ENCODE results near the gene RAB11A. TPM values are rescaled to one million over a fixed set of nuclear protein-coding genes. Genes with fewer than 3 reads are reported as not detected.

The RAB11A gene
- 71.7 TPM for total RNA-seq

DNA sequence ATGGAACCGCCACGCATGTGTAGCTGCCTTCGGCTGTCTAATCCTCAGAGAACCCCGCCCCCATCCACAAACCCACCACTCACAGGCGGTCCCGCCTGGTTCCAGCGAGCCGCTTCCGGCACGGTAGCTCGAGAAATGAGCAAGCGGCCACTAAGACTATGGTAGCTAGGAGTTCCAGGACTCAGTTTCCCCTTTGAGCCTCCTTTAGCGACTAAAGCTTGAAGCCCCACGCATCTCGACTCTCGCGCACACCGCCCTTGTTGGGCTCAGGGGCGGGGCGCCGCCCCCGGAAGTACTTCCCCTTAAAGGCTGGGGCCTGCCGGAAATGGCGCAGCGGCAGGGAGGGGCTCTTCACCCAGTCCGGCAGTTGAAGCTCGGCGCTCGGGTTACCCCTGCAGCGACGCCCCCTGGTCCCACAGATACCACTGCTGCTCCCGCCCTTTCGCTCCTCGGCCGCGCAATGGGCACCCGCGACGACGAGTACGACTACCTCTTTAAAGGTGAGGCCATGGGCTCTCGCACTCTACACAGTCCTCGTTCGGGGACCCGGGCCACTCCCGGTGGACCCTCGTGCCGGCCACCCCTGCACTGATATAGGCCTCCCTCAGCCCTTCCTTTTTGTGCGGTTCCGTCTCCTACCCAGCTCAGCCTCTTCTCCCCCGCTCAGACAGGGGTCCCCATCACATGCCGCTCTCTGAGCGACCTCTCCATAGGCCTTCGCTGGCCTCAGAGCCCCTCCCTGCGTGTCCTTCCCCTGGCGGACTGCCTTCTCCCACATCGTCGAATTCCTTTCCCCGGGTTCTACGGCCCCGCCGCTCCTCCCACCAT lies at the start of gene RAB11A:
Gene RAB11A (plus strand): TSS at position 366 of the 828 bp plus-strand sequence. CDS start 95 bp downstream, at position 461.
- DNase-seq = peak; percentile 97

DNA sequence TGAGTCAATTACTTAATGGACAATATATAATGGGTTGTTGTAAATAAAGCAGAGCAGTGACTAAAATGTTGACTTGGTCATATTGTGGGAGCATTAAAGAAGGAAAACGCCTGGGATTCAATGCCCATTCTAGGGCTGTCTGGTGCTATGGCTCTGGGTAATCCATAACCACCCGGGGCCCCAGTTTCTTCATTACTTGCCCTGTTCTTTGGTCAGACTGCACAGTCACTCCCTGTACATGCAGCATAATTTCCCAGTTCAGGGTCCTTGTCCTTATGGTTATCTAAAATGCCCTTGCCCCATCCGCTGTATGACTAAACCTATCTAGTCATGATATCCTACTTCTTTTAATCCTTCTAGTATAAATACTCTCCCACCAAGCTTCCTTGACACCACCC lies 49.7 kb upstream of the RAB11A start:
- no peak for DNase-seq

DNA sequence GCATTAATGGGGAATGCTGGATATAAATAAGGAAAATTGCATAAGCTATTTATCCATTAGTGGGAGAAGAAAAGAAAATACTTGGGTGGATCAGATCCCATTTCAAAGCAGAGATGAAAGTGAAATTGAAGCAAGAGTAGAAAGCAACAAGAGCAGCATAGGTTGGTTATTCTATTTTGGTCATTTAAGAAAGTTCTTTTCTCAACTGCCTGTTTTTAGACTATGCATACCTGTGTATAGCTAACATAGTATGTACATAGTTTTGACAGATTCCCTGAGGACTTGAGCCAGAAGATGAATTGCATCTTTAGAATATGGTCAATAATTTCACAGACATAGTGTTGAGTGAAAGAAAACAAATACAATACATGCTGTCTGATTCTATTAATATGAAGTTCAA lies 48.2 kb upstream of the RAB11A start:
- no peak for DNase-seq

DNA sequence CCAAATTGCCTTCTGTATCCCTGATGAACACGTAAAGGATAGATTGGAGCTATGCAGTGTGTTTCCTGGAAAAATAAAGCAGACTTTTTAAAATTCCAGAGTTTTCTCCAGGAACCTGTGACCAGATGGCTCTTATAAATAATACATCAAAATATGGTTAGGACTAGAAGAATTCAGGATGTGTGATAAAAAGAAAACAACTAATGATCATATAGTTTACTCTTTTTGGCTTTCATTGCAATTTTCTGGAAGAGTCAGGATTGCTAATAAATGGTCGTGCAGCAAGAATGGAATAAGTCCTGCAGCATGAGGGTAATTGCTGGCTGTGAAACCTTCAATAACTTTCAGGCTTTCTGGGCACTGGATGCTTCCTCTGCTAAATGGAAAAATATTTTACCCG lies 47.0 kb upstream of the RAB11A start:
- DNase-seq = no peak

DNA sequence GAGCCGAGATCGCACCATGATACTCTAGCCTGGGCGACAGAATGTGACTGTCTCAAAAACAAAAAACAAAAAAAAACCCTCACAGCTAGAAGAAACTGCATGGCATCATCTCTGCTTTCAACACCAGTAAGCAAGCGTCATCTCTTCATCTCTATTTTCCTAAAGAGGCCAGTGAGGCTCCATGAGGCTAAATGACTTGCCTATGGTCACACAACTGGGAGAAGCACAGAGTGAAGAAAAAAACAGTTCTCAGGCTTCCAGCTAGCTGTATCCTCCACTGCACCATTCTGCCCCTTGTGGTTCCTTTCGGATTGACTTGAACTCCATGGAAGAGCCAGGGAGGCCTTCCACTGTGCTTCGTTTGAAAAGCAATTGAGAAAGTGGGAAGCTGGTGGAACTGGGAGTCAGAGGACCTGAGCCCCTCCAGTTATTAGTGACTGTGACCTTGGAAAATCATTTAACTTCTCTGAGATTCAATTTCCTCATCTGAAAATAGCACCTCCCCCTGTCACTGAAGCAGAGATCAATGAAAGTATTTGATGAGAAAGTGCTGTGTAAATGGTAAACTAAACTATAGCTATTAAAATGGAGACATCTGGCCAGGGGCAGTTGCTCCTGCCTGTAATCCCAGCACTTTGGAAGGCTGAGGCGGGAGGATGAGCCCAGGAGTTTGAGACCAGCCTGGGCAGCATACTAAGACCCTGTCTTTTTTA lies 45.1 kb upstream of the RAB11A start:
- DNase-seq = no peak

DNA sequence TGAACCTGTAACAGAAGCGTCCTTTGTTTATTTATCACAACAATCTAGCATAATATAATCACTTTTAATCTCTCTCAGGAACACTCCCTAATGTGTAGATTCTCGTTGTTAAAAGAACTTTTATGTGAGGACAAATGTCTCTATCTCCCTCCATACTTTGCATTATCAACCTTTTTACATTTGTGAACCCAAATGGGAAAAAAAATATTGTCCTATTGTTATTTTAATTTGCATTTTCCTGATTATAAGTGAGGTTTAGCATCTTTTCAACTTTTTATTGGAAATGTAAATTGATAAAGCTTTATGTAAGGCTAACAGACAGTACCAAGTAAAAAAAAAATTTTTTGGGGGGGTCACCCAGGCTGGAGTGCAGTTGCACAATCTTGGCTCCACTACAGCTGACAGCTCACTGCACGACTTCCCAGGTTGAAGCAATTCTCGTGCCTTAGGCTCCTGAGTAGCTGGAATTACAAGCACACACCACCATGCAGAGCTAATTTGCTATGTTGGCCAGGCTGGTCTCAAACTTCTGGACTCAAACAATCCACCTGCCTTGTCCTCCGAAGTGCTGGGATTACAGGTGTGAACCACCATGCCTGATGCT lies 44.2 kb upstream of the RAB11A start:
- DNase-seq = no peak

DNA sequence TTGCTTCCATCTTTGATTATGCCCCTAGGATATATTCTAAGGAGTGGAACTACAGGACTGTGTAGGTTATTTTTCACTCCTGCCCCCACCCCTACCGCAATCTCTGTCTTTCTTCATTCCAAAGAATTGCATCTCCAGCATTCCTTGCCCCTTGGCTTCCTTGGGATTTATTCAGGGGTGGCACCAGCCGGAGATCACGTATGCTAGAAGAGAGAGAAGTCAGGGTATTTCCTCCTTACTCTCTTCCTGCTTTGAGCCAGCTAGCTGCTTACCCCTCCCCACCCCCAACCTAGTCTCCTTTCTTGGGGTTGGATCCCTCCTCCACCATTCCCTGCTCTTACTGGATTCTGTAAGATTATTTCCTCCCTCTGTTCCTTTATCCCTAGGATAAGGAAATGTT lies 42.2 kb upstream of the RAB11A start:
- no peak for DNase-seq

DNA sequence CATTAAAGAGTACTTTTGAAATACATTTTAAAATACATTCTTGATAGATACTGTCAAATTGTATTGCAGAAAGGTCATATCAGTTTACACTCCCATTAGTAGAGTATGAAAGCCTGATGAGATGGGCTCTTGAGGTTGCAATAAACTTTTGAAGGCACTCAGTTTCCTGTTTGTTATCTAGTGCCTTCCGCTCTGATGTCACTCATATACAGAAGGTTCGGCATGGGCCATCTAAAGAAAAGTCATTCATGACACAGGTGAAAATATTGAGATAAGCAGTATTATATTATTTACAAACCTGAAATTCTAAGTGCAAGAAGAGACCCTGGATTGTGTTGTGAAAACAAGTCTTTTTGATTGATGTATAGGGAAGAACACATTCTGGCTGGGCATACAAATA lies 40.7 kb upstream of the RAB11A start:
- no peak for DNase-seq

DNA sequence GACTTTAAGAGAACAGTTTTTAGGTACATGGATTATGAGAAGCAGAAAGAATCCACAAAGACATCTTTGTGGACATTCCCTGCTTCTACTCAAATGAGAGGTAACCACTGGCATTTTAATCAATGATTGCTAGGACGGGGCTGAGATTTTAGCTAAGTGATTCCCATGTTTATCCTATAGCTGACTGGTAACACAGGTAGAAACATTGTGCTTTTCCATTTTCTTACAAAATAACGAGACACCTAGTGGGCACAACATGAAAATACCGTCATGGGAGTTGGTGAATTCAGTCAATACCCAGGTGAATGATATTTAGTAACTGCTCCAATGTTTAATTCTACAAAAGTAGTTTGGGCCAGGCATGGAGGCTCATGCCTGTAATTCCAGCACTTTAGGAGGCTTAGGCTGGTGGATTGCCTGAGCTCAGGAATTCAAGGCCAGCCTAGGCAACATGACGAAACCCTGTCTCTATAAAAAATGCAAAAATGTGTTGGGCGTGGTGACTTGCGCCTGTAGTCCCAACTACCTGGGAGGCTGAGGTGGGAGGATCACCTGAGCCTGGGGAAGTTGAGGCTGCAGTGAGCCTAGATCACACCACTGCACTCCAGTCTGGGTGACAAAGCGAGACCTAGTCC lies 40.0 kb upstream of the RAB11A start:
- no peak for DNase-seq

DNA sequence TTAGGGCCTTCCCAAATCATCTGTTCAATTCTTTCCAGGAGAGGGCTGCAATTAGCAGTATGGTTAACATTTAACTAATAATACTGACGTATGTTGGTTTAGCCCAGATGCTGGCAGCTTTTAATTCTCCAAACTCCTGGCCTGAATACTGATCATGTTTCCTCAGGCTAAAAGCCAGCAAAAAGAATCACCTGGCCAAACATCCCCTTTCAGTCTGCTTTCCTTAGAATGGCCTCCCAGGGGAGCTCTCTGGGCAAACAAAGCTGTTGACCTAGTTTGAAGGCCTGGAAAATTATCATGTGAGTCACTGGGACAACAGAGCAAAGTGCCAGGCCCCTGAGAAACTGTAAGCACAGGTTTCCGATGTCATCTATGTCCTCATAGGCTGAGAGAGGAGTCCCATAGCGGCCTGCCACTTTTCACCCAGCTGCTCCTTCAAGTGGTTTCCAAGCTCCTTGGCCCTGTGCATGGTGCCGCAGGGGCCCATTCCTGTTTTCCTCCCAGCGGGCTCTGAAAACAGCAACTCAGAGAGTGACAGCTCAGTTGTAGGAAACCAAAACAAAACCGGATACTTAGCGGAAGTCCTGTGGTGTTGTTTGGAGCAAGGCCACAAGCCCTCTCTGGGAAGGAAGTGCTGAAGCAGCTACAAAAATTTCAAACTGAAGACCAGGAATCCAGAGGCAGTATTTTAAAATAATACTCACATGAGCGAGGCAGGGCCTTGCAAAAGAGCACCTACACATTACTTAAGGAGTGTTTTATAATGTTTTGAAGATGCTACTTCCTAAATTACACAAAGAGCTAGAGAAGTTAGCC lies 36.5 kb upstream of the RAB11A start:
- DNase-seq = peak; percentile 84

DNA sequence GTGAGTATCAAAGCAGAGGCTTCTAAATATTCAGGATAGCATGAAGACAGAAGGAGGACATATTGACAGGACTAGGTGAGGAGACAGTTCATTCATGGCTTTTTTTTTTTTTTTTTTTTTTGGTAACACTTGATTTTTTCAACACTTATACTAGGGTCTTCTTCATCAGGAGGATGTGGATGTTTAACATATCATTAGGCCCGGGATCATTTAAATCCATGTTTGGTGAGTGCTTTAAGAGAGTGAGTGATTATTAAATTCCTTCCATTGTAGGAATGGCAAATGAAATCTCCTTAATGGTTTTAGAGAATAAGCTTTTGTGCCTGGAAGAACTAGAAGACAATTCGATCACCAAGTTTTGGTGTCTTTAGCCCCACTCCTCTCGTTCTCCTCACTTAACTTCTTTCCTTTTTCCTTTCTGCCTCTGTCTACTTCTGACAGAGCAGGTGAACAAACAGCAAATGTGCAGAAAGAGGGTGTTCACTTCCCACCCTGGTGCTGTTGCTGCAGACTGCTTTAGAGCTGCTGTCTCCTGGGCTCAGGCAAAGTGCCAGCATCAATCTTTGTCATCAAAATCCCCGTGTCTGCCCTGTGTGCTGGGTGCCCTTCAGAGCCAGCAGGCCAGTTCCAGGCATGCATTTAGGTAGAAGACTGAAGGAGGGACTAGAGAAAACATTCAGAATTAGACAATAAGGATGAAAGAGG lies 35.6 kb upstream of the RAB11A start:
- DNase-seq = no peak

DNA sequence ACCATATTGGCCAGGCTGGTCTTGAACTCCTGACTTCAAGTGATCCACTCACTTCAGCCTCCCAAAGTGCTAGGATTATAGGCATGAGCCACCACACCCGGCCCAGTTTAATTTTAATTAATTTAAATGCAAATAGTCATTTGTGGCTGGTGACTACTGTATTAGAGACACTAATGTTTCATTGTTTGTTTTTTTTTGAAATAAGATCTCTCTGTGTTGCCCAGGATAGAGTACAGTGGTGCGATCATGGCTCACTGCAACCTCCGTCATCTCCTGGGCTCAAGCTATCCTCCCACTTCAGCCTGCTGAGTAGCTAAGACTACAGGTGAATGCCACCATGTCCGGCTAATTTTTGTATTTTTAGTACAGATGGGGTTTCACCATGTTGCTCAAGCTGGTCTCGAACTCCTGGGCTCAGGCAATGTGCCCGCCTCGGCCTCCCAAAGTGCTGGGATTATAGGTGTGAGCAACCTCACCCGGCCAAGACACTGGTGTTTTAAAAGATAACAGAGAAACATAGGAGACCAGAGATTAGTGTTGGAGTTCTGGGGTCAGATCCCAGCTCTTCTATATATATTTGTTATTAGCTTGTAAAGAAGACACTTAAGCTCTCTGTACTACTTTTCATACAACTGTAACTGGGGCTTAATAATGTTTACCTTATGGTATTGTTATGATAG lies 34.5 kb upstream of the RAB11A start:
- DNase-seq = no peak

DNA sequence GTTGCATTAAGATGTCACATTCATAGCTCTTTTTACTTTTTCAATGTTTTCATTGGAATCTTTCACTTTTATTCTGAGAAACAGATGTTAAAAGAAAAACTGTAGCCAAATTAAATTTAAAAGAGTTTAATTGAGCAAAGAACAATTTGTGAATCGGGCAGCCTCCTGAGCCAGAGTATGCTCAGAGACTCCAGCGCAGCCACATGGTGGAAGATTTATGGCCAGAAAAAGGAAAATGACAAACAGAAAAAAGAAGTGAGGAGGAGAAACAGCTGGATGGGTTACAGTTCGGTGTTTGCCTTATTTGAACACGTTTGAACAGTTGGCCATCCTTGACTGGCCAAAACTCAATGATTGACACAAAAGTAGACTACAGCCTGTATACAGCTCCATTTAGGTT lies 33.8 kb upstream of the RAB11A start:
- peak; percentile 31 for DNase-seq

DNA sequence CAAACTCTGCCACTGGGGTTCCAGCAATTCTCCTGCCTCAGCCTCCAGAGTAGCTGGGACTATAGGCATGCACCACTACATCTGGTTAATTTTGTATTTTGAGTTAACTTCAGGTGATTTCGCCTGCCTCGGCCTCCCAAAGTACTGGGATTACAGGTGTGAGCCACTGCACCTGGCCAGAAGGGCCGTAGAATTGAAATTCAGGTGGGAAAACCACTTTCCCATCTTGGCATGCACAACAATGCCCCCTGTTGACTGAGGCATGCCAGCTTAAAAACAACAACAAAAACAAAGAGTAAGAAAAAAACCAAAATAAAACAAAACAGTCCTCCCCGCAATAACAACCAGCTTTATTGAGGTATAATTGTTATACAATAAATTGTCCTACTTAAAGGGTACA lies 32.6 kb upstream of the RAB11A start:
- DNase-seq = no peak

DNA sequence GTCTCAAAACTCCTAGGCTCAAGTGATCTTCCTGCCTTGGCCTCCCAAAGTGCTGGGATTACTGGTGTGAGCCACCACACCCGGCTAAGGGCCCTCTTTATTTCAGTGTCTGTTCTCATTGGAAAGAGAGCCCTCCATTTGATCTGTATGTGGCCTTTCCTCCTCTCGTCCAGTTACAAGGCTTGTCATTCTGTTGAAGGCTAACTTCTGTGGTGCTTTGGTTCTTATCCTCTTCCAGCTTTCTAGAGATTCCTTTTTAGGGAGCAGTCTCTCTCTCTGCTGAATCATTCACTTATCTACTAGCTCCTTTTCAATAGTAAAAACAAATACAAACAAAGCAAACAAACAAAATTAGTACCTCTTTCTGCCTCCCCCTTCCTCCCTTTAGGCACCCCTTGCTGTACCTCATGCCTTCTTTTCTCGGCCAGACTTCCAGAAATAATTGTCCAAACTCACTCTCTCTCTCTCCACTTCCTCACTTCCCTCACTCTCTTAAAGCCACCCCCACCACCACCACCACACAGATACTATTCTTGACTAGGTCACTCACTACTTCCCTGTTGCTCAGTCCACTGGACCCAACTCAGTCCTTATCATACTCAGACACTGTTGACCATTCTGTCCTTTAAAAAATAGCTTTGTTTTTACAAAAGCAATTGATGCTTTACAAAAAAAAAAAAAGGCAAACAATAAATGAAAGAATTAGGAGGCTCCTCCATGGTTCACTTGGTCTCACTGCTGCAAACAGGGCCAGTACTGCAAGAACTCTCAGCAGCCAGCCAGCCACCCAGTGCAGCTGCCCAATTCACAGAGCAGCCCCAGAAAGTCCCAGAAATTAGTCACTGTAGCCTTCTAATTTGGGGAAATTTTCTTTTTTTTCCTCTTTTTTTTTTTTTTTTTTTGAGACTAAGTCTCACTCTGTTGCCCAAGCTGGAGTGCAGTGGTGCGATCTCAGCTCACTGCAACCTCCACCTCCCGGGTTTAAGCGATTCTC lies 31.7 kb upstream of the RAB11A start:
- DNase-seq = no peak

DNA sequence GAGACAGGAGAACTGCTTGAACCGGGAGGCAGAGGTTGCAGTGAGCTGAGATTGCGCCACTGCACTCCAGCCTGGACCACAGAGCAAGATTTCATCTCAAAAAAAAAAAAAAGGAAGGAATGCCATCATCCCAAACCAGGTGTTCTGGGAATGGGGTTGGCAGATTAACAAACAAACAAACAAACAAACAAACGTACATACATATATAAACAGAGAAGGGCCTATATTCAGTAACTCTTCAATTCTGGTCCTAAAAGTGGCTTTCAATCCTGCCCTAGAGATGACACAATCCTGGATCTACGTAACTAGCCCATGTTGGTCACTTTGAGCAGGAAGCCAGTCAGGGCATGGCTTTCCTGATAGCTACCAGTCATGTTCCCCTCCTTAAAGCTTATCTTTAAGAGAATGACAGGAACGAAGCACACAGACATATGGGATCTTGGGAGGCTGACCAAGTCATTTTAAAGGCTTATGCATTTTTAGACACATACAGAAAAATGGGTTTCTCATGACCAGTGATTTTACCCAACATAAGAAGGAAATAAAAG lies 29.9 kb upstream of the RAB11A start:
- no peak for DNase-seq

DNA sequence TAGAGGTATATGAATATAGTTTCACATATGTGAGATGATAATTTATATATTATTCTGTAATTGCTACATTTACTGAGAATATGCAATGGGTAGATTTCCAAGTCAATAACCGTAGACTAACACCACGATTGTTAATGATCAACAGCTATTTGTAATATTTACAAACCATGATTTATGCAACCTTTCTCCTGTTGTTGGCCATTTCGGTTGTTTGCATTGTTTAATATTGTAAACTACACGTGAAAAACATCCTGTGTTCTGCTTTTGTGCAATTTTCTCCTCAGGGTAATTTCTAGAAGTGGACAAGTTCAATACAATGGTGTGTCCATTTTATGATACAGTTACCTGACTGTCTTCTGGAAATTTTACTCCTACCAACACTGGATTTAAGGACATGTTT lies 29.3 kb upstream of the RAB11A start:
- no peak for DNase-seq

DNA sequence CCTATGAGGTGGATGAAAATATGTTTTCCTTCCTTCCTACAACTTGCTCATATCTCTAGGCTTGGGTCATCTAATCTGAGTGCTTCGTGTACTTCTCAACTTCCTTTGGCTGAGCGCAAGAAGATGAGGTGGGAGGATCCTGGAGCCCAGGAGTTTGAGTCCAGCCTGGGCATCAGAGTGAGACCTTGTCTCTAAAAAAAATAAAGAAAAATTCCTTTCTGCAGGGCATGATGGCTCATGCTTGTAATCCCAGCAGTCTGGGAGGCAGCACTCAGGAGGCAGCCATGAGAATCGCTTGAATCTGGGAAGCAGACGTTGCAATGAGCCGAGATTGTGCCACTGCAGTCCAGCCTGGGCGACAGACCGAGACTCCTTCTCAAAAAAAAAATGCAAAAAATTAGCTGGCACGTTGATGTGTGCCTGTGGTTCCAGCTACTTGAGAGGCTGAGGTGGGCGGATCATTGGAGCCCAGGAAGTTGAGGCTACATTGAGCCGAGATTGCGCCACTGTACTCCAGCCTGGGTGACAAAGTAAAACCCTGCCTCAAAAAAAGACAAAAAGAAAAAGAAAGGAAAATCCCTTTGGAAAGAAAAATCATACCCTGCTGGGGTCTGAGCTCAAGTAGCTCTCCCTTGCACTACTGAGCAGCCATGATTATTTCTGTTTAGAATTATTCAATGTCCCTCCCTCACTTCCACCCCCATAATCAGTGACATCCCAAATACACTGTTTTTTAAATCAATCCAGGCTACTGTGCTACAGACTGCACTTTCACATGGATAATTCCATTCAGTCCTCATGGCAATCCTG lies 28.0 kb upstream of the RAB11A start:
- no peak for DNase-seq
